Mesodermal cell (in vitro differentiated cells): ENCODE results near the gene GPR3. TPM values are rescaled to one million over a fixed set of nuclear protein-coding genes. Genes with fewer than 3 reads are reported as not detected.

Source experiments
- H3K27ac ChIP-seq: 2 replicates; pipeline ENCODE4 v1.7.0; 2013; ENCODE audit warnings: mild to moderate bottlenecking, low read depth, low read length, moderate library complexity; ENCODE audit not compliant: severe bottlenecking
- H3K36me3 ChIP-seq: 2 replicates; pipeline ENCODE4 v1.7.1; 2013; ENCODE audit warnings: mild to moderate bottlenecking, low read length, moderate library complexity; ENCODE audit not compliant: control insufficient read depth, insufficient read depth
- H3K4me1 ChIP-seq: one replicate; pipeline ENCODE4 v1.7.1; 2013; ENCODE audit warnings: mild to moderate bottlenecking, low read length; ENCODE audit not compliant: insufficient read depth, control insufficient read depth, poor library complexity, severe bottlenecking
- H3K4me3 ChIP-seq: 2 replicates; pipeline ENCODE4 v1.7.0; 2013; ENCODE audit warnings: low read length, control low read depth, mild to moderate bottlenecking; ENCODE audit not compliant: insufficient read depth, poor library complexity, severe bottlenecking; ENCODE audit errors: extremely low read depth
- H3K9me3 ChIP-seq: 2 replicates; pipeline ENCODE4 v1.7.1; 2013; ENCODE audit warnings: mild to moderate bottlenecking, low read length, moderate library complexity; ENCODE audit not compliant: control insufficient read depth
- WGBS, 2 experiments: methylation state at CpG; one replicate each; pipeline ENCODE4 v1.1.5; 2013; ENCODE audit warnings: missing lambda C conversion rate in 2 of 2; ENCODE audit not compliant: insufficient coverage in 2 of 2; 5-methylcytosine and 5-hydroxymethylcytosine counted together
- polyA plus RNA-seq, 2 experiments: library from polyadenylated mRNA; stranded (reverse); fragments of 50-300 nt; gene quantifications; one replicate each; pipeline ENCODE4 v1.2.3, GENCODE V29; 2013

Gene GPR3
- 6.0 TPM for polyA plus RNA-seq (2013, experiment 1 of 2)
- 6.1 TPM for polyA plus RNA-seq (2013, experiment 2 of 2)

- 6 to 11% methylated on average over 32 to 39 of the region's 69 CpGs for WGBS, 2 experiments
- peak within 1 kb of the TSS; percentile 70 for H3K4me3 ChIP-seq
- peaks cover 8% of the 10 kb centered on the region for H3K4me1 ChIP-seq
- no peaks in the 10 kb centered on the region for H3K36me3 ChIP-seq
- H3K9me3 ChIP-seq = no peaks in the 10 kb centered on the region
- H3K27ac ChIP-seq = peak within 1 kb of the TSS; percentile 71
These were observed at the start of gene GPR3 for GRCh38 chr1:27392096-27392777. TSS of gene GPR3 (plus strand) at chr1:27392622. CDS start at chr1:27393799, 1,177 bp downstream.

GRCh38 chr1:27342778-27343638 lies 49.4 kb upstream of the GPR3 start:
- no peaks in the 10 kb centered on the region for H3K9me3 ChIP-seq
- peaks cover 39% of the 10 kb centered on the region for H3K4me1 ChIP-seq
- WGBS, 2 experiments = 76 to 77% methylated on average over 22 to 27 of the region's 31 CpGs
- no peak overlapping the region for H3K4me3 ChIP-seq
- peaks cover 8% of the 10 kb centered on the region for H3K36me3 ChIP-seq
- peak overlapping the region; percentile 16 for H3K27ac ChIP-seq

GRCh38 chr1:27343639-27344025 lies 48.8 kb upstream of the GPR3 start:
- Histone ChIP-seq H3K4me3 (no peak overlapping the region), H3K4me1 (peaks cover 41% of the 10 kb centered on the region), H3K27ac (no peak overlapping the region), H3K36me3 (peaks cover 8% of the 10 kb centered on the region), H3K9me3 (no peaks in the 10 kb centered on the region)
- 96 to 100% methylated on average over 4 to 5 of the region's 5 CpGs for WGBS, 2 experiments

GRCh38 chr1:27345272-27345671 lies 47.1 kb upstream of the GPR3 start:
- Histone ChIP-seq H3K27ac (no peak overlapping the region), H3K4me1 (peaks cover 38% of the 10 kb centered on the region), H3K9me3 (no peaks in the 10 kb centered on the region), H3K4me3 (no peak overlapping the region), H3K36me3 (peaks cover 8% of the 10 kb centered on the region)
- WGBS, 2 experiments = 96 to 97% methylated on average over 12 of the region's 12 CpGs

- 92 to 93% methylated on average over 3 to 4 of the region's 8 CpGs for WGBS, 2 experiments
- Histone ChIP-seq H3K9me3 (no peaks in the 10 kb centered on the region), H3K27ac (no peak overlapping the region), H3K4me3 (no peak overlapping the region), H3K36me3 (peaks cover 8% of the 10 kb centered on the region), H3K4me1 (peaks cover 33% of the 10 kb centered on the region)
These were observed 46.1 kb upstream of the GPR3 start for GRCh38 chr1:27346357-27346756.

- peaks cover 27% of the 10 kb centered on the region for H3K4me1 ChIP-seq
- no peaks in the 10 kb centered on the region for H3K9me3 ChIP-seq
- peaks cover 8% of the 10 kb centered on the region for H3K36me3 ChIP-seq
- 85 to 90% methylated on average over 9 to 10 of the region's 14 CpGs for WGBS, 2 experiments
- no peak overlapping the region for H3K4me3 ChIP-seq
- H3K27ac ChIP-seq = no peak overlapping the region
These were observed 45.3 kb upstream of the GPR3 start for GRCh38 chr1:27346991-27347624.

- Histone ChIP-seq H3K27ac (no peak overlapping the region), H3K36me3 (peaks cover 8% of the 10 kb centered on the region), H3K9me3 (no peaks in the 10 kb centered on the region), H3K4me1 (peaks cover 9% of the 10 kb centered on the region), H3K4me3 (peak overlapping the region; percentile 43)
- 18 to 23% methylated on average over 22 to 26 of the region's 51 CpGs for WGBS, 2 experiments
These were observed 43.3 kb upstream of the GPR3 start for GRCh38 chr1:27348861-27349783.

GRCh38 chr1:27349784-27350662 lies 42.4 kb upstream of the GPR3 start:
- H3K36me3 ChIP-seq = peaks cover 6% of the 10 kb centered on the region
- no peaks in the 10 kb centered on the region for H3K9me3 ChIP-seq
- no peak overlapping the region for H3K27ac ChIP-seq
- H3K4me1 ChIP-seq = peaks cover 9% of the 10 kb centered on the region
- H3K4me3 ChIP-seq = peak overlapping the region; percentile 43
- 14 to 17% methylated on average over 61 to 72 of the region's 84 CpGs for WGBS, 2 experiments

- Histone ChIP-seq H3K27ac (peak overlapping the region; percentile 53), H3K4me1 (peaks cover 9% of the 10 kb centered on the region), H3K4me3 (peak overlapping the region; percentile 43), H3K36me3 (peaks cover 13% of the 10 kb centered on the region), H3K9me3 (no peaks in the 10 kb centered on the region)
- 11% methylated on average over 51 to 53 of the region's 62 CpGs for WGBS, 2 experiments
These were observed 41.5 kb upstream of the GPR3 start for GRCh38 chr1:27350663-27351540.
